DMS53 (cell line): ENCODE data around the gene TTLL7.
A peak's percentile ranks its signal among the peaks of the same experiment; 100 is the strongest.

Source experiments
- DNase-seq: peaks from one replicate; lab custom pipeline; 2025; lab: John Stamatoyannopoulos, UW

The TTLL7 gene

GRCh38 chr1:83864991-83865390 lies 133.9 kb downstream of the TTLL7 start:
- no peak for DNase-seq

DNA sequence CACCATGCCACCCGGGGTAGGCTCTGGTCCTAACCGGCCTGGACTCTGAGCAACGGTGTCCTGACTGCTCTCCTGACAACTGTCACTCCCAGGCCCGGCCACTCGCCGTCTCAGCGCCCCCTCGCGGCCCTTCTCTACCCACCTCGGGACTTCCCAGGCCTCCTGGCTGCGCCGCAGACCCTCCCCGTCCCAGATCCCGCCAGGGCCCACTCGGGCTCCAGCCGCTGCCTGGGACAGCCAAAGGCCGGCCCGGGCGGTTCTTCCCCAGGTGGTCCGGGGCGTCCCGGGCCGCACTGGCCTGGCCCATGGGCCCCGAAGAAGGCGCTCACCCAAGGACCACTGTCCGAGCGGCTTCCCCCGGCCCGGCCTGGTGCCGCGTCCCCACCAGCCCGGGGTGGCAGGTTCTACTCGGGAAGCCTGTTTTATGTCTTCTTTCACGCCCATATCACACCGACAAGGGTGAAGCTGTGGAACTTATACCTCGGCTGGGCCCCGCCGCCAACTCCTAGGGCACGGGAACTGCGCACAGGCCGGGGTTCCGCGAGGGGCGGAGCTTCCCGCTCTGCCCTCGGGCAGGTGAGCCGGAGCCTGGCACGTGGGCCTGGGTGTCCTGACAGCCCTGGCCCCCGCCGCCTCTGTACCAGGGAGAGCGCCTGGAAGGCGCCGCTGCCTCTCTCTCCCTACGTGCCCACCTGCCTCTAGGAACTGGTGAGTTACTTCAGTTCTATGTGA lies 138.3 kb downstream of the TTLL7 start:
- DNase-seq = peak; percentile 95

- no peak for DNase-seq
These were observed 141.2 kb downstream of the TTLL7 start for GRCh38 chr1:83857716-83858115.

DNA sequence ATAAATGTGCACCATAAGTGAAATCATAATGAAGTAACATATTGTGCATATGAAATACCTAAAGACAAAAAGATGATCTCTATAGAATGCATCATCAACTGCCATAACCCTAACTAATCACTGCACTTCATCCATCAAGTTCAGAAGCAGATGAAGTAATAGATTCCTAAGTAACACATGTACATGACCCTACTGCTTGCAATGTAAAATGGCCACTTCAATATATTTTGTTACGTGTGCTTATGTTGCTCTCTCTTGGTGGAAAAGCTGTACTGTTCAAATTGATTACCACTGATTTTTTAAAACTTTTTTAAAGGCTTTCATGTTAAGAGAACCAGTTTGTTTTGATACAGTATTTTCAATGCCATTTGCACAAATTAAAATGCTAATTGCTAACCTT lies 141.8 kb downstream of the TTLL7 start:
- peak; percentile 54 for DNase-seq

DNA sequence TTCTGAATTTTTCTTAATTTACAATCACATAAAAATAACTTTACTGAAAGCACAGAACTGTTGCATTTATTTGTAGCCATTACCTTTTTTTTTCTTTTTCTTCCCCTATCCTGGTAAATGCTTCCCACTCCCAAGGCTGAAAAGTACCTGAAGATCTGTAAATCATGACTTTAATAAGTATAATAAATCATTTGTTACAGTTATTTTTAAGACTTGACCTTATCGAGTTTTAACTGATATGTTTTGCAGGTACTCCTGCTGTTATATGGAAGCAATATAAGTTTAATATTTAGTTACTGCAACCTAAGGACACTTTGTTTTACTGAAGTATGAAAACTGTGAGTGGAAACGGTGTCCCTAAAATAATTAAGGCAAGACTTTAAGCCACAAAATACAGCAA lies 142.6 kb downstream of the TTLL7 start:
- DNase-seq = no peak

- DNase-seq = no peak
These were observed 144.5 kb downstream of the TTLL7 start for GRCh38 chr1:83854456-83854855.

DNA sequence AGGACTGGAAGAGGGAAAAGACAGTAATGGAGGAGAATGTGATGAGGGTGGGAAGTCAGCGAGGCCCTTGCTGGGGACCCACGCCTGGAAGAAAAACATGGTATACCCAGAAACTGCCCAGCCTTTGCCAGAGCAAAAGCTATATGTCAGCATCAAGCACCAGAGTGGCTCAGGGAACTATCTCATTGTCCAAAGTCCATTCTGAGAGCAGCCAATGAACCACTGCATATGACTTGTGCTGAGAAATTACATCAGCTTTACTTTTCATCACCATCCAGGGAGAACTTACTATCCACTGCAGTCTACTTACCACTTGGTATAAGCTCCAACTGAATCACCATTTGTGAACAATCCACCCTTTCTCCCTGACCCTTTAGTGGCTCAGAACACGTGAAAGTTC lies 148.1 kb downstream of the TTLL7 start:
- DNase-seq = peak; percentile 77

DNA sequence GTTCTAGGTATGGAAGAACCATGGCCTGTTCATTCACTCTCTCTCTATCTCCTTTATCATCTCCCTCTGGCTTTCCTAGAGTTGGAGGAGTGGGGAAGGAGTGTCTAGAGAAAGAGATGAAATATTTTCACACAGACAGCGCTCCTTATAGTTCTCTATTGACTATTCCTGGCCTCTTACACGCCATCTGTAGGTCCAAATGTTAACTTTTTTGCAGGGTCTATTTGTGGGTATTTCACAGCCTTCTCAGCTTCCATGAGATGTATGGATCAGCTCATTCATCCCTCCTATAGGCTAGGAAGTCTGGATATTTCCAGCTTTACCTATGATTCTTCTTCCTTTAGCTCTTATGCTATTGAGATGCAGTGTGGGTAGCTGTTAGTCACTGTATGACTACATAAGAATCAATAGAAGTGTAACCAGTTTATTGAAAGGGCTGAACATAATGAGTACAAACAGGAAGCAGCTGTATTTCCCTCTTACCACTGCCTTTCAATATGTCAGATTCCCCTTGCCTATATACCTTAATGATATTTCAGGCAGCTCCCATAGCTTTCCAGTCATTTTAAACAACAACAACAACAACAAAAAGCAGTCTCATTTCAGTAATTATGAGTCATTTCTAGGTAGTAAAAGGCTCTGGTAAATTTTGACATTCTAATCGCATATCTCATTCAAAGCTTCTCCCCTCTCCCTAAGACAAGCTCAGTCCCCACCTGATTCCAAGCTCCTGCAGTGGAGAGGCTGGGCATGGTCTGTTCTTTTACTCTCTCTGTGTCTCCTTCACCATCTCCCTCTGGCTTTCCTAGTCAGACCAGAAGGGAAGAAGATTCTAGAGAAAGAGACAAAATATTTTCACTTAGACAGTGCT lies 149.5 kb downstream of the TTLL7 start:
- DNase-seq = peak; percentile 77

DNA sequence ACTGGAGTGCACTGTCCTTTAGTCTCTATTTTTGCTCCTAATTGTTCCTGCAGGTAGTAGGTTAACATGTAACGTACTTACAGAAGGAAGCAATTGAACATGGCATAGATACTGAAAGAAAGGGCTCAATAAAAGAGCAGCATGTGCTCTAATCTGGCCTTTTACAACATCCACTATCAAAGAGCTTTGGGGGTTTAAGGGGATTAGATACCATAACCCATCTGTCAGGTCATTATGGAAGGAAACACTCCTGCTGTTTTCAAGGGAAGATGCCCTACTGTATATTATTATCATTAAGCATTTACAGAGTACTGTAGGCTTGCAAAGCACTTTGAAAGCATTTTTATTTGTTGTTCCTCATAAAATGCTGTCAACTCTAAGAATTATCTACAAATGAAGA lies 152.8 kb downstream of the TTLL7 start:
- DNase-seq = no peak

- no peak for DNase-seq
These were observed 153.4 kb downstream of the TTLL7 start for GRCh38 chr1:83845437-83846071.

GRCh38 chr1:83844546-83844945 lies 154.4 kb downstream of the TTLL7 start:
- DNase-seq = no peak

- DNase-seq = no peak
These were observed 159.3 kb downstream of the TTLL7 start for GRCh38 chr1:83839566-83840173.

DNA sequence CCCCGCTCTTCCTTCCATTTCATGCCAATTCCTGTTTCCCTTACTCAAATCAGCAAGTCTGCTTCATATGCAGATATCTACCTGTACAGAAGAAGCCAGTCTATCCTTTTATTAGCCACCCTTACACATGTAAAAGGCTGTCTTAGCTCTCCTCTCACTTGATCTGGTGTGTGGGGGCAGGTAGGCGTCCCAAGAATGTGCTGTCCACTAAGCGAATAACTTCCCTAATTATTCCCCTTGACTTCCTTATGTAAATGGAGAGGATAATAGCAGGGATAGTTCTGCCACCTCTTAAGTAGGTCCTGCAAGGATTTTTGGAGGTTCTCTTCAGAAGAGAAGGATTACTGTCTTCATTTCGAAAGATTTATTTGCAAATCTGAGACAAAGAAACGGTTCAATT lies 160.4 kb downstream of the TTLL7 start:
- no peak for DNase-seq

GRCh38 chr1:83836543-83836942 lies 162.4 kb downstream of the TTLL7 start:
- no peak for DNase-seq

GRCh38 chr1:83834621-83835264 lies 164.2 kb downstream of the TTLL7 start:
- peak; percentile 11 for DNase-seq

DNA sequence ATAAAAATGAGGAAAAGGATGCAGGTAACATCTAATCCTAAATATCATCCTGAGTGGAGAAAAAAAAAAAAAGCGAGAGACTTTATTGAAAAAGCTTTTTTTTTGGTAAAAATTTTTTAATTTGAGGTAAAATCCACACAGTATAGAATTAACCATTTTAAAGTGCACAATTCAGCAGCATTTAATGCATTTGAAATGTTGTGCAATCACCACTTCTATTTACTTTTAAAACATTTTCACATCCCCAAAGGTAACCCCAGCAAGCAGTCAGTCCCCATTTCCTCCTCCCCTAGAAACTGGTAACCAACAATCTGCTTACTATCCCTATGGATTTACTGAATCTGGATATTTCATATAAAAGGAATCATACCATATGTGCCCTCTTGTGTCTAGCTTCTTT lies 166.7 kb downstream of the TTLL7 start:
- no peak for DNase-seq

GRCh38 chr1:83829106-83829505 lies 169.8 kb downstream of the TTLL7 start:
- DNase-seq = no peak

DNA sequence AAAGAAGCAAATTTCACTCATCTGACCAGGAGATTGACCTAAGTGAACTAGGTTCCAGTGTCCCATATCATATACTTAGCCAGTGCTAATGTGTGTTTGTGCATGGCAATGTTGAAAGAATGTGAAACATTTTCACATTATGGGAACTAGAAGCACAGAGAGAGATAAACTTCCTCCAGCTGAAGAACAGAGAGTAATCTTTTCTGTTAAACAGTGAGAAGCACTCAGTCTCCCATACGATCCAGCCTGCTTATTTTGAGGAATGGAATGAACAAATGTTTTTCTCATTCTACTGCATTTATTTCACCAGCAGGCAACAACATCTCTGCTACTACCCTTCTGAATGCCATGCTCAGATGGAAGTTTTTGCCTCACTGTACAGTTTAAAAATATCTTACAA lies 170.5 kb downstream of the TTLL7 start:
- no peak for DNase-seq

- DNase-seq = no peak
These were observed 171.2 kb downstream of the TTLL7 start for GRCh38 chr1:83827741-83828140.

- no peak for DNase-seq
These were observed 176.7 kb downstream of the TTLL7 start for GRCh38 chr1:83822208-83822607.

DNA sequence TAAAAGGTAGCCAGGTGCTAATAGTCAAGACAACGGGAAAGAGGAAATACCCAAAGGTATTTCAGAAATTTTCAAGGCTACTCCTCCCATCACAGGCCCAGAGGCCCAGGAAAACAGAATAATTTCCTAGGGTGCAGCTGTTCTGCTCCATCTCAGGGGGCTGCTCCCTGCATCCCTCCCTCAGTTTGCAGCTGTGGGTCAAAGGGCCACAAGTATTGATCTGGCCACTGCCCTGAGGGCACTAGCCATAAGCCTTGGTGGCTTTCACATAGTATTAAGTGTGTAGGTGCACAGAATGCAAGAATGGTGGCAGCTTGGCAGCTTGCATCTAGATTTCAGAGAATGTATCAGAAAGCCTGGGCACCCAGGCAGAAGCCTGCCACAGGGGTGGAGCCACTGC lies 179.5 kb downstream of the TTLL7 start:
- DNase-seq = peak; percentile 34

DNA sequence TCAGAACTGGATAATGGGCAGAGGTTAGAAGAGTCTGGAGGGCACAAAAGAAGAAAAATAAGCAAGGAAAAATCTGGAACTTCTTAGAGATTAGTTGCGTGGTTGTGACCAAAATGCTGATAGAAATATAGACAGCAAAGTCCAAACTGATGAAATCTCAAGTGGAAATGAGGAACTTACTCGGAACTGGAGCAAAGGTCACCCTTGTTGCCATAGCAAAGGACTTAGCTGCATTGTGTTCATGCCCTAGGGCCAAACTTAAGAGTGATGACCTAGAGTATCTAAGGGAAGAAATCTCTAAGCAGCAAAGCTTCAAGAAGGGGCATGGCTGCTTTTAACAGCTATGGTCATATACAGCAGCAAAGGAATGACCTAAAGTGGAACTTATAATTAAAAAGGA lies 180.0 kb downstream of the TTLL7 start:
- DNase-seq = peak; percentile 55
